H7 (cell line): ENCODE measurements around the gene RTKN2. TPM values are rescaled to one million over a fixed set of nuclear protein-coding genes. Genes with fewer than 3 reads are reported as not detected.

Source experiments
- DNase-seq: peaks from one replicate; pipeline ENCODE4 v3.0.0; 2012
- H3K27me3 ChIP-seq: 2 replicates; pipeline ENCODE4 v1.6.0; 2011; ENCODE audit warnings: mild to moderate bottlenecking, low read length; ENCODE audit not compliant: control insufficient read depth, insufficient read depth
- H3K36me3 ChIP-seq: replicated peaks from 2 replicates; pipeline ENCODE4 v1.5.1; 2011; ENCODE audit warnings: low read length; ENCODE audit not compliant: control insufficient read depth, insufficient read depth
- H3K4me3 ChIP-seq: 2 replicates; pipeline ENCODE4 v1.5.1; 2011; ENCODE audit warnings: low read depth, mild to moderate bottlenecking, control low read depth, low read length, moderate library complexity; ENCODE audit not compliant: insufficient read depth
- total RNA-seq: library from RNA; depleted of rRNA; stranded (reverse); fragments of >200 nt; shearing (Covaris generic); gene quantifications from 2 replicates; pipeline ENCODE4 v1.2.3, GENCODE V29; 2014; rRNA removed

Gene RTKN2
- total RNA-seq, 1 experiment from 2014 or later, result 9.5 TPM

GRCh38 chr10:62162261-62162981, 106.2 kb downstream of the RTKN2 start:
- no peak overlapping the region for H3K4me3 ChIP-seq
- no peaks in the 10 kb centered on the region for H3K27me3 ChIP-seq
- H3K36me3 ChIP-seq, result no peaks in the 10 kb centered on the region
- DNase-seq, result peak; percentile 13

GRCh38 chr10:62159351-62159750, 109.3 kb downstream of the RTKN2 start:
- no peak overlapping the region for H3K4me3 ChIP-seq
- H3K27me3 ChIP-seq, result no peaks in the 10 kb centered on the region
- no peak for DNase-seq
- H3K36me3 ChIP-seq, result no peaks in the 10 kb centered on the region

GRCh38 chr10:62157601-62158000, 111.0 kb downstream of the RTKN2 start:
- no peaks in the 10 kb centered on the region for H3K36me3 ChIP-seq
- H3K4me3 ChIP-seq, result no peak overlapping the region
- DNase-seq, result no peak
- no peaks in the 10 kb centered on the region for H3K27me3 ChIP-seq

DNA sequence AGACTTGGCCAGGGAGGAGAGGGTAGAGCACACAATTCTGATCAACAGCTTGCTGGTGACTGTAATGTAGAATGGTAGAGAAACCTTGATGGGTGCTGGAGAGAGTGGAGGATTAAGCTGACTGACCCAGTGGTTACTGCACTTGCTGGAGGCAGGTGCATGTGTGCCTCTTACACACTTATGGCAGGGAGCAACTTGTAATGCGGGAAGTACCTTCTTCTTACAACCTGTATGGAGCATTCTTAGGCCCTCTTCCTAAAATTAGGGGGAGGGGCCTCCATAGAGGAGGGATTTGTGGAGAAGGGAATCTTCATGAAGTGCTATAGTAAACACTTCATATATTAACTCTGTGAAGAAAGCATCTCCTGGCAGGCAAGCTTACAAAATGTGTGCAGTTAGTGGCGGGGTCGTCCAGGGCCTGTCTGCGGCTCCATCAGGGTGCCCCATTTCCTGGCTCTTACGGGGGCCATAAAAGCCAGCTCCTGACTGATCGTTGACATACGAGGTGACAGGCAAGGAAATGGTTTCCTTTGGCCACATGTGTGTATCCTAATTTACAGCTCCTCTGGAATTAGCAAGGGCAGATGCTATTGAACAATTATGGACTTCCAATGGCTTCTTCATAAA, 113.5 kb downstream of the RTKN2 start:
- Histone ChIP-seq H3K4me3 (no peak overlapping the region), H3K27me3 (no peaks in the 10 kb centered on the region), H3K36me3 (no peaks in the 10 kb centered on the region)
- no peak for DNase-seq

GRCh38 chr10:62154231-62154630, 114.4 kb downstream of the RTKN2 start:
- no peak overlapping the region for H3K4me3 ChIP-seq
- no peaks in the 10 kb centered on the region for H3K36me3 ChIP-seq
- DNase-seq, result no peak
- no peaks in the 10 kb centered on the region for H3K27me3 ChIP-seq

DNA sequence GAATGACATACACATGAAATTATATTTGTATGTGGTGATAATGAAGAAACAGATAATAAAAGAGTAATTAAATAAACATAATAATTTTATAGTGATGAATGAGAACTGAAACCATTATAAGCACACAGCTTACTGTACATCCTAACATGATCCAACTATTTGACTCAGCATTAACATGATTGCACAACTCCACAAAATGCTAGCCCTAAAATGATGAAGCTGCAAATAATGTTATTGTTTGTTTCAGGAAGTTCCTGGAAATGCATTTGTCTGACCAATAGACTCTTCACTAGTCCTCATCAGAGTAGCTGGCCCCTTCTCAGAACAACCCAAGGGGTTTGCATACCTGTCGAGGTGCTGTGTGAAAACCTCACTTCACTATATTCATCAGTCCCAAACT, 115.5 kb downstream of the RTKN2 start:
- no peak for DNase-seq

GRCh38 chr10:62149621-62150020, 119.0 kb downstream of the RTKN2 start:
- no peak overlapping the region for H3K4me3 ChIP-seq
- no peaks in the 10 kb centered on the region; the same call in 1 of the 2 replicates for H3K27me3 ChIP-seq
- H3K36me3 ChIP-seq, result no peaks in the 10 kb centered on the region
- DNase-seq, result no peak

More for the DNA sequence above, 115.5 kb downstream of the RTKN2 start:
- Histone ChIP-seq H3K36me3 (no peaks in the 10 kb centered on the region), H3K4me3 (no peak overlapping the region), H3K27me3 (no peaks in the 10 kb centered on the region)

- Histone ChIP-seq H3K36me3 (no peaks in the 10 kb centered on the region), H3K27me3 (no peaks in the 10 kb centered on the region; the same call in 1 of the 2 replicates), H3K4me3 (no peak overlapping the region)
- no peak for DNase-seq
Observed at GRCh38 chr10:62148155-62148554, 120.5 kb downstream of the RTKN2 start.

DNA sequence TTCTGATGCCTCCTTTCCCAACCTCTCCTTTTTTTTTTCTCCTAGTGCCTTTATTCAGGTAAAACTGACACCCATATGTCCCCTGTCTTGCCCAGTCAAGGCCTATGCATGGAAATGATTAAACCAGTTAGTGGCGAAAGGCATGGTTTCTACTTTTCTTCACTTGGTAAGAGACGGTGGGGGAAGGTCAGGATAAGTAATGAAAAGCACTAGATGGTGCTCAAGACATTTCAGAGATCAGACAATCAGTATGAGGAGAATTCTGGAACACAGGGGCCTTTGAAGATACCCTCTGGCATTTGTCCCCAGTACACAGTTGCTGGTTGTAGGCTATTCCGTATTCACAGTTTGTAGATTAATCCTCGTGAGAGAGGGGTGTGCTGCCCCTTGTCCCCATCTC, 121.2 kb downstream of the RTKN2 start:
- no peaks in the 10 kb centered on the region for H3K36me3 ChIP-seq
- no peaks in the 10 kb centered on the region; the same call in 1 of the 2 replicates for H3K27me3 ChIP-seq
- no peak for DNase-seq
- H3K4me3 ChIP-seq, result no peak overlapping the region

DNA sequence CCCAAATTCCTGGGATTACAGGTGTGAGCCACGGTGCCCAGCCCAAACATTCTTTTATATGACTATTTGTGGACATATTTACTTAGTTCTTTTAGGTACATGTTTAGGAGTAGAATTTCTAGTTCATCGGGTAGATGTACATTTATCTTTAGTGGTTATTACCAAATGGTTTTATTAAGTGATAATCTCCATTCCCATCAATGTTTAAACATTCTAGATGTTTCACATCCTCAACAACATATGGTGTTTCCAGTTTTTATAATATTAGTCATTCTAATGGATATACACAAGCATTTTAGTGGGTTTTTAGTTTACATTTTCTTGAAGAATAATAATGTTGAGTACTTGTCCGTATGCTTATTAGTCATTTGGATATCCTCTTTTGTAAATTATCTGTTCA, 131.7 kb downstream of the RTKN2 start:
- Histone ChIP-seq H3K36me3 (no peaks in the 10 kb centered on the region), H3K4me3 (no peak overlapping the region)

GRCh38 chr10:62133618-62134017, 135.0 kb downstream of the RTKN2 start:
- Histone ChIP-seq H3K27me3 (no peaks in the 10 kb centered on the region), H3K36me3 (no peaks in the 10 kb centered on the region), H3K4me3 (no peak overlapping the region)
- DNase-seq, result no peak

More for the DNA sequence above, 131.7 kb downstream of the RTKN2 start:
- H3K27me3 ChIP-seq, result no peaks in the 10 kb centered on the region
- no peak for DNase-seq

Other genes starting within 250 kb of the RTKN2 start
- not detected in 2 replicates for gene ZNF365, start 105.5 kb upstream of the RTKN2 start, total RNA-seq